Measurements from ENCODE around the gene BHLHA9.
"Not testable (repeated sequence)": the region's sequence is repeated elsewhere in the genome, so short reads cannot be mapped to it uniquely, and the experiment has no call there.

Gene BHLHA9

DNA sequence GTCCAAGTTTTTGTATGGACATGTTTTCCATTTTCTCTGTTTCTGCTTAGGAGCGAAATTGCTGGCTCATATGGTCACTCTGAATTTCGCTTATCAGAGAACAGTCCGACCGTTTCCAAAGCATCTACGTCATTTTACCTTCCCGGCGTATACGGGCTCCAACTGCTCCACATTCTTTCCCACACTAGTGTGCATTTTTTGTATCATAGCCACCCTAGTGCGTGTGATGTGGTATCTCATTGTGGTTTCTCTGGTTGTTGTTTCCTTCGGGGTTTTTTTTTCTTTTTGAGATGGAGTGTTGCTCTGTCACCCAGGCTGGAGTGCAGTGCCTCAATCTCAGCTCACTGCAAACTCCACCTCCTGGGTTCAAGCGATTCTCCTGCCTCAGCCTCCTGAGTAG, 31.0 kb upstream of the BHLHA9 start:
- Histone ChIP-seq H3K27me3 (ENCODE audit: low read depth, low read length) (no peaks in the 10 kb centered on the region), H3K4me2 (ENCODE audit: low read length) (no peak overlapping the region), H3K4me3 (ENCODE audit: low read length) (no peak overlapping the region), H3K36me3 (replicated peaks; ENCODE audit: low read depth, low read length) (no peaks in the 10 kb centered on the region), H3K4me1 (ENCODE audit: low read length) (no peaks in the 10 kb centered on the region), H4K20me1 (ENCODE audit: insufficient read depth, low read length) (no peaks in the 10 kb centered on the region), H3K9me3 (ENCODE audit: insufficient read depth, low read length) (no peaks in the 10 kb centered on the region), H3K27ac (ENCODE audit: low read length) (no peak overlapping the region), H3K9ac (ENCODE audit: low read length) (no peak overlapping the region), H3K79me2 (ENCODE audit: low read length) (no peaks in the 10 kb centered on the region), H2AFZ (ENCODE audit: low read depth, low read length) (no peak overlapping the region)
- TF ChIP-seq, protein P1, sequence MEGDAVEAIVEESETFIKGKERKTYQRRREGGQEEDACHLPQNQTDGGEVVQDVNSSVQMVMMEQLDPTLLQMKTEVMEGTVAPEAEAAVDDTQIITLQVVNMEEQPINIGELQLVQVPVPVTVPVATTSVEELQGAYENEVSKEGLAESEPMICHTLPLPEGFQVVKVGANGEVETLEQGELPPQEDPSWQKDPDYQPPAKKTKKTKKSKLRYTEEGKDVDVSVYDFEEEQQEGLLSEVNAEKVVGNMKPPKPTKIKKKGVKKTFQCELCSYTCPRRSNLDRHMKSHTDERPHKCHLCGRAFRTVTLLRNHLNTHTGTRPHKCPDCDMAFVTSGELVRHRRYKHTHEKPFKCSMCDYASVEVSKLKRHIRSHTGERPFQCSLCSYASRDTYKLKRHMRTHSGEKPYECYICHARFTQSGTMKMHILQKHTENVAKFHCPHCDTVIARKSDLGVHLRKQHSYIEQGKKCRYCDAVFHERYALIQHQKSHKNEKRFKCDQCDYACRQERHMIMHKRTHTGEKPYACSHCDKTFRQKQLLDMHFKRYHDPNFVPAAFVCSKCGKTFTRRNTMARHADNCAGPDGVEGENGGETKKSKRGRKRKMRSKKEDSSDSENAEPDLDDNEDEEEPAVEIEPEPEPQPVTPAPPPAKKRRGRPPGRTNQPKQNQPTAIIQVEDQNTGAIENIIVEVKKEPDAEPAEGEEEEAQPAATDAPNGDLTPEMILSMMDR (IDR thresholded peaks at IDR 0.05; ENCODE audit: low read depth, low read length), result no peak
- no peak for TF ChIP-seq EZH2phosphoT487 (IDR thresholded peaks at IDR 0.05; ENCODE audit: low read depth)

DNA sequence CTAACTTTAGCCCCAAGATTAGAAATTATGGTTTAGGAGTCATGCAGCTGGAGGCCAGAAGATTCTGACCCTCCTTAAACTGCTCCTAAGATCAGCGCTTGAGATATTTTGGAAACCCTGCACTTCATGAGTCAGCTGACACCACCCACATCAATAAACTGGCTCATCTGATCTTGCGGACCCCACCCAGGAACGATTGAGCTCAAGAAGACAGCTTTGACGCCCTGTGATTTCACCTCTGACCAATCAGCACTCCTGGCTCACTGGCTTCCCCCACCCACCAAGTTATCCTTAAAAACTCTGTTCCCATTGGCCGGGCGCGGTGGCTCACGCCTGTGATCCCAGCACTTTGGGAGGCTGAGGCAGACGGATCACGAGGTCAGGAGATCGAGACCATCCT, 29.8 kb upstream of the BHLHA9 start:
- not testable (repeated sequence) for H4K20me1 ChIP-seq (ENCODE audit: insufficient read depth, low read length); H3K36me3 ChIP-seq (replicated peaks; ENCODE audit: low read depth, low read length); H3K4me2 ChIP-seq (ENCODE audit: low read length); H3K4me3 ChIP-seq (ENCODE audit: low read length); H3K79me2 ChIP-seq (ENCODE audit: low read length); H3K27ac ChIP-seq (ENCODE audit: low read length); H3K9ac ChIP-seq (ENCODE audit: low read length); H3K27me3 ChIP-seq (ENCODE audit: low read depth, low read length); H2AFZ ChIP-seq (ENCODE audit: low read depth, low read length); H3K9me3 ChIP-seq (ENCODE audit: insufficient read depth, low read length); H3K4me1 ChIP-seq (ENCODE audit: low read length)

DNA sequence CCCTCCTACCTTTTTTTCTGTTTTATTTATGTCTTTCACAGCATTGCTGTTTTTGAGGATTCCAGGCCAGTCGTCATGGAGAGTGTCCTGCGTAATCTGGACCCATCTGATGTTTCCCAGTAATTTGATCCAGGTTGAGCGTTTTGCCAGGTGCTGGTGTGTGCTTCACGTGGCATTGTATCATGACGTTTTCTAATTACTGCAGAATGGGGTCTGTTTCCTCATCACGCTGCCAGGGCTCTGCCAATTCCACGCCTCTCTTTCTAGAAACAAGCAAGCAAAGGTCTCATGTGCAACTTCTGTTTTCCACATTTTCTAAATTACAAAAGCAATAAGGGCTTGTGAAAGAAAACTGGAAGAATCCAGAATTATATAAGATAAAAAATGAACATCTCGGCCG, 28.3 kb upstream of the BHLHA9 start:
- Histone ChIP-seq H3K4me1 (ENCODE audit: low read length) (no peaks in the 10 kb centered on the region), H3K4me3 (ENCODE audit: low read length) (no peak overlapping the region), H3K9ac (ENCODE audit: low read length) (no peak overlapping the region), H3K36me3 (replicated peaks; ENCODE audit: low read depth, low read length) (no peaks in the 10 kb centered on the region), H3K79me2 (ENCODE audit: low read length) (no peaks in the 10 kb centered on the region), H4K20me1 (ENCODE audit: insufficient read depth, low read length) (no peaks in the 10 kb centered on the region), H3K27ac (ENCODE audit: low read length) (no peak overlapping the region), H3K4me2 (ENCODE audit: low read length) (no peak overlapping the region), H2AFZ (ENCODE audit: low read depth, low read length) (no peak overlapping the region), H3K27me3 (ENCODE audit: low read depth, low read length) (no peaks in the 10 kb centered on the region), H3K9me3 (ENCODE audit: insufficient read depth, low read length) (no peaks in the 10 kb centered on the region)
- no peak for TF ChIP-seq EZH2phosphoT487 (IDR thresholded peaks at IDR 0.05; ENCODE audit: low read depth)
- TF ChIP-seq, protein P1 (IDR thresholded peaks at IDR 0.05; ENCODE audit: low read depth, low read length), result no peak

DNA sequence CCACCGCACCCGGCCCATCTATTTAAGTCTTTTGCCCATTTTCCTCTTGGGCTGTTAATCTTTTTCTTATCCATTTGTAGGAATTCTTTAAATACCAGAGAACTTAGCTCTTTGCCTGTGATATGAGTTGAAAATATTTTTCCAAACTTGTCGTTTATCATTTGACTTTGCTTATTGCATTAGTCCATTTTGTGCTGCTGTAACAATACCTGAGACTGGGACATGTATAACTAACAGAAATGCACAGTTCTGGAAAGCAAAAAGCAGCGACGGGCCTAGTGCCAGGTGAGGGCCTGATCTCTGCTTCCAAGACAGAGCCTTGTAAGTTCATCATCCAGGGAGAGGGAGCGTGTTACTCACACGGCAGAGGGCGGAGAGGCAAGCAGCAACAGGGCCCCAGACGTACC, 25.6 kb upstream of the BHLHA9 start:
- Histone ChIP-seq H4K20me1 (ENCODE audit: insufficient read depth, low read length) (no peaks in the 10 kb centered on the region), H3K4me3 (ENCODE audit: low read length) (no peak overlapping the region), H3K9me3 (ENCODE audit: insufficient read depth, low read length) (no peaks in the 10 kb centered on the region), H3K36me3 (replicated peaks; ENCODE audit: low read depth, low read length) (no peaks in the 10 kb centered on the region), H3K9ac (ENCODE audit: low read length) (no peak overlapping the region), H3K4me2 (ENCODE audit: low read length) (no peak overlapping the region), H3K27me3 (ENCODE audit: low read depth, low read length) (no peaks in the 10 kb centered on the region), H3K79me2 (ENCODE audit: low read length) (no peaks in the 10 kb centered on the region), H2AFZ (ENCODE audit: low read depth, low read length) (no peak overlapping the region), H3K4me1 (ENCODE audit: low read length) (no peaks in the 10 kb centered on the region), H3K27ac (ENCODE audit: low read length) (no peak overlapping the region)
- TF ChIP-seq, protein P1 (IDR thresholded peaks at IDR 0.05; ENCODE audit: low read depth, low read length), result no peak
- no peak for TF ChIP-seq EZH2phosphoT487 (IDR thresholded peaks at IDR 0.05; ENCODE audit: low read depth)
